Fibroblast of the conjunctiva (primary cell): ENCODE results near the gene RERE.
A peak's percentile ranks its signal among the peaks of the same experiment; 100 is the strongest.

ENCODE experiments used
- DNase-seq: peaks from one replicate; pipeline ENCODE4 v3.0.0-alpha.2; 2010; ENCODE audit warnings: low read depth

Gene RERE

GRCh38 chr1:8326265-8326664 lies 491.2 kb downstream of the RERE start:
- no peak for DNase-seq

DNA sequence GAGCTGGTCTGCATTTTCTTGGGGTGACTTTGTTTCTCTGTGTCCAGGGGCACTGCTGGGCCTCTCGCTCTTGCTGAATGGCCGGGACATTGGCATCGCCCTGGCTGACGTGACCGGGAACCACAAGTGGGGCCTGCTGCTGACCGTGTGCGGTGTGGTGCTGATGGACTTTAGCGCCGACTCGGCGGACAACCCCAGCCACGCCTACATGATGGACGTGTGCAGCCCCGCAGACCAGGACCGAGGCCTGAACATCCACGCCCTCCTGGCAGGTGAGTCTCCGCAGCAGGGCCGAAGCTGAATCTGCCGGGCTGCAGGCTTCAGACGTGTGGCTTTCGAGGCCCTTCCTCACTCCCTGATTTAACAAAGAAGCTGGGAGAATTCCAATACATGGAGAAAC lies 491.7 kb downstream of the RERE start:
- no peak for DNase-seq

- DNase-seq: no peak
Measured at GRCh38 chr1:8324176-8324810, 493.1 kb downstream of the RERE start.

- DNase-seq: no peak
Measured at GRCh38 chr1:8323706-8324105, 493.7 kb downstream of the RERE start.

DNA sequence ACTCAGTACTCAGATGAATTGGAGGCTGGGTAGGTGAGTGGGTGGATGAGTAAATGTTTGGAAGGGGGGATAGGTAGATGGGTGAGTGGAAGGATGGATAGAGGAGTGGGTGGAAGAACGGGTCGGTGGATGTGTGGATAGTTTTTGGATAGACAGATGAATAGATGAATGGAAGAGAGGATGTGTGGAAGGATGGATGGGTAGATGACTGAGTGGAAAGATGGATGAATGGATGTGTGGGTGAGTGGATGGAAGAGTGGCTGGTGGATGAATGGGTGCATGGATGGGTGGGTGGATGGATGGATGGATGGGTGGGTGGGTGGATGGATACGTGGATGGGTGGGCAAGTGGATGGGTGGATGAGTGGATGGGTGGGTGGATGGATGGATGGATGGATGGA lies 495.8 kb downstream of the RERE start:
- DNase-seq: no peak

DNA sequence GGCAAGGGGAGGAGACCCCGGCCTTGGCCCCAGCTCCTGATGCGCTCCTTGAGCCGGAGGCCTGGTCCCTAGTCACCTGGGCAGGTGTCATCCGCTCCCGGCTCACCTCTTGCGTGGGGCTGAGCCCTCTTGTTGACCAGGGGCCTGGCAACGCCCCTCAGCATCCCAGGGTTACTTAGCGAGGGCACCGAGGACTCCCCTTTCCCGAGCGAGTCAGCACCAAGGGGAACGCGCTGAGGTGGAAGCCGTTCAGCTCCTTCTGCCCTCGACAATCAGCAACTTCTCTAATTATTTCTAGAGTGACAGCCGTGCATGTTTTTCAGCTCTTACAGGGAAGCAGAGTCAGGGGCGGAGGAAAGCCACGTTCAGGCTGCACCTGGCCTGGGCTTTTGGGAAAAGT lies 499.0 kb downstream of the RERE start:
- DNase-seq: no peak

- no peak for DNase-seq
Measured at GRCh38 chr1:8317647-8318381, 499.6 kb downstream of the RERE start, which contains the start of gene SLC45A1. Gene SLC45A1, plus strand, starts transcription at chr1:8318114. Its CDS starts 6,216 bp downstream, at chr1:8324330.

DNA sequence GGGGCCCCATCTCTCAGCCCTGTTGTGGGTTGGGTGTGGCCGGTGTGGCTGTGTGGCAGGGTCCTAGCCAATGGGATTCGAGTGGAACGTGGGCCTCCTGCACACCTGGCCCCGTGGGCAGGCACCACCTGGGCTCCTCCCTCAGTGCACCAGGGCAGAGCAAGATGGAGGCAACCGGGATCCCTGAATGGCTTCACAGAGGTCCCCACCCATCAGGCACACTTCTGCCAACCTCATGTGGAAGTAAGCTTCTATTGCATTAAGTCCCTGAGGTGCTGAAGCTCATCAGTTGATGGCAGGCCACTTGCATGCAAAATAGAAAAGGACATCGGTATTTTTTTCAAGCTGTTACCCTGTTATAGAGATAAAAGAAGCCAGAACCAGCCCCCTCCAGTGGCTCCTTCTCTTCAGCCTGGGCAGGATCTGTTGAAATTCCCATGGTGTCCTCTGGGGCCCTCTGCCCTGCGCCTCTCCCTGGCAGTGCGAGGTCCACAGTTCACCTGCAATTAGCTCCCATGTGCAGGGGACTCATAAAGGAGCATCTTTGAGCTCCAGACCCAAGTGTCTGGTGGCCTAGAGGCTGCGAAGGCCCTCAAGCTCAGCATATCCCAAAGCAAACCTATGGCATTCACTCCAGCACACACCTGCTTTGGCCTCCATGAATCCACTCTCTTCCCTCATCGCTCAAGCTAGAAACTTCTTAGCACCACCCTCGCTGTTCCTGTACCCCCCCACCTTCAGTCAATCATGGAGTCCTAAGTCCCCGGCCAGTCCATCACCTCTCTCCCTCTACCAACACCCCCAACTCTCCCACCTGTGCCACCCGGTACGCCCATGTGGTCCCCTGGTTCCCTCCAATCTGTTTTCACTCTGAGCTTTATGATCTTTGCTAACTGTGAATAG lies 501.6 kb downstream of the RERE start:
- no peak for DNase-seq

DNA sequence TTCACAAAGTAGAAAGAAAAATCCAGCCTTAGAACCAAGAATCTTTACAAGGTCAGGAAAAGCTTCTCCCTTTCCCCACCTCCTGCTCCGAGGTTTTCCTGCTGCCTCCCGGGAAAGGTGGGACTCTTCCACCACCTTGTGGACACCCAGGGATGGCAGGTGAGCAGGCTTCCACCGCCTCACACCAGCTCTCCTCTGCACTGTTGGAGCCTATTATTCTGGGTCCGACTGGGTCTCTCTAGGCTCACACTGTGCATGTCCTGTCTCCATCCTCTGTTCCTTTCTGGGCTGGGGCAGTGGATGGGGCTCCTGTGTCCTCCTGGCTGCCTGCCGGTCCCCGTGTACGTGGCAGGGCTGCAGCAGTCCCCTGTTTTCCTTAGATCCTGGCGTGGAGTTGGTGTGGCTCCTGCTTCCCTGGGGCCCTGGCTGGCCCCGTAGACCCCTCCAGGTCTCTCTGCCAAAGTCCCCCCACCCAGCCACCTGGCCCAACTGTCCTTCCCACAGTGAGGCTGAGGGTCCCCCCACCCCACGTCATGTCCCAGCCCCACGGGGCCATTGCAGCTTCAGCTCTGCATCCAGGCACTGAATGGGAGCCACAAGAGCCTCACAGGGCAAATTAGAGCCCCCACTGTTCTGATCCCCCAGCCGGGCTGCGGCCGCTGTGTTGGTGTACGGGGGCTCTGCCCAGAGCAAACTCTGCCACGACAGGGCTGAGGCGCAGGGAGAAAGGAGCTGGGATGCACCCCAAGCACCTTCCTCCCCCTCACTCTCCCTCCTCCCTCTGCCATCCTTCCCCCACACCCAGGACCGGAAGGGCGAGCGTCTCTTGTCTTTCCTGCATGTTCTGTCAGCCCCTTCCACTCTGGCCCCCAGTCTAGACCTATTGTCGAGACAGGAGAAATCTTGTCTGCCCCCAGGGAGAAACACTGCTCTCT lies 502.8 kb downstream of the RERE start:
- peak; percentile 69 for DNase-seq

GRCh38 chr1:8313231-8313630 lies 504.2 kb downstream of the RERE start:
- no peak for DNase-seq

DNA sequence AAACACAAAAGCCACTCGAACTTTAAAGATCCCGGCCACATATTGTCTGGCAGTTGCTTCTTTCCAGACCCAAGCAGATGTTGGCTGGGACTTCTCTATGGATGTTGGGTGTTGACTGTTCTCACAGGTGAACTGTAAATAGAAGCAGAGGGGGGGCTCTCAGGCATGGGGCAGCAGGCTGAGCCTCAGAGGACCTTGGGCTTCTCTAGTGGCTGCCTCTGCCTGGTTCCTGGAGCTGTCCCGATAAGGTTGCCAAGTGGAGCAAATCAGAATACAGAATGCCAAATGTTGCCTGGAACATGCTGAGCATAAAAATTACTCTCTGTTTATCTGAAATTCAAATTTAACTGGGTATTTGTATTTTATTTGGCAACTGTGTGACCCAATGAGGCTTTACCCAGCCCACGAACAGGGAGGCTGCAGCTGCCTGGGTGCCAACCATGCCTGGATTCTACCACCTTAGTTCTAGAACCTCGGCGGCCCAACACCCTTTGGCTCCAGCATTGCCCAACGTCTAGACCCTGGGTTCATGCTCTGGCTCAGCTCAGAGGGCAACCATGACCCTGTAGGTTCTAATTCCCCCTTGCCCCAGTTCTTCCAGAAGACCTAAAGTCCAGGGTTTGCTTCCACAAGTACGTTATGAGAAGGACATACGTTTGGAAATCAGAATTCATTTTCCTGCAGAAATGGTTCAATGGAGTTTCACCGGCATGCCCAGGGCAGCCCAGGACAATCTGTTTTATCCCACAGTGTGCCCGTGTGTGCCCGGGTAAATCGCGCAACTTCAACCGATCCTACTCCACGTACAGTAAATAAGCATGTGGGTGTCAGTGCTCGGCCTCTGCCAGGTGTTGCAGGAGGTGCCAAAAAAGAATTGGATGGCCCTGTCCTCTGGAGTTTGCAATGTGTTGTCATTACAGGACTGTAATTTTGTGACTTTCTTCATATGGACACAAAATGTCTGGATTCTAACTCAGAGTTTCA lies 504.9 kb downstream of the RERE start:
- DNase-seq: no peak

- no peak for DNase-seq
Measured at GRCh38 chr1:8311068-8311718, 506.2 kb downstream of the RERE start.

DNA sequence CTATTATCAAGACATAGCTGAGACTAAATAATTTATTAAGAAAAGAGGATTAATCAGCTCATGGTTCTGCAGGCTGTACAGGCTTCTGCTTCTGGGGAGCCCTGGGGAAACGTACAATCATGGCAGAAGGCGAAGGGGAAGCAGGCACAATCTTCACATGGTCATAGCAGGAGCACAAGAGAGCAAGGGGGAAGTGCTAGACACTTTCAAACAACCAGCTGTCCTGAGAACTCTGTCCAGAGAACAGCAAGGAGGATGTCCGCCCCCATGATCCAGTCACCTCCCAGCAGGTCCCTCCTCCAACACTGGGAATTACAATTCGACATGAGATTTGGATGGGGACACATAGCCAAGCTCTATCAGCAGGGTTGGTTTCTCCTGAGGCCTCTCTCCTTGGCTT lies 509.8 kb downstream of the RERE start:
- DNase-seq: no peak

DNA sequence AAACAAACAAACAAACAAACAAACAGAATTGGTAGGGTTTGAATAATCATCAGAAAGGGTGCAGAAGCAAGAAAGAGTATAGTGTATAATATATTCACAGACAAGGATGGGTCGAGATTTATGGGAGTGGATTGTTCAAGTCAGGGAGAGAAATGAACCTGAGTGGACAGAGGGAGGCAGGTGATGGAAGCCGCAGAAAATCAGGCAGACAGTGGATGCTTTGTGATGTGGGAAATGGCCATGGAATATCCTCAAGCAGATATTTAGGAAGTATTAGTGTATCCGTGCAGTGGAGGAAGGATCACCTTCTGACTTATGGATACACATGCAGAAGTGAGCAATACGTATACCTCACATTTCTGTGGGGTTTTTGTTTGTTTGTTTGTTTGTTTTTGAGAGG lies 513.6 kb downstream of the RERE start:
- no peak for DNase-seq

- no peak for DNase-seq
Measured at GRCh38 chr1:8303141-8303540, 514.3 kb downstream of the RERE start.
